Small intestine (tissue), 7 donors: ENCODE data around the gene SCNN1A. TPM values are rescaled to one million over a fixed set of nuclear protein-coding genes. Genes with fewer than 3 reads are reported as not detected.

ENCODE experiments used
- DNase-seq, 2 donors: peaks; one replicate each; pipeline versions ENCODE4 v3.0.0 to v3.0.0-alpha.2; 2013
- FAIRE-seq: peaks from 2 replicates; lab custom pipeline; 2012; peaks lifted over from hg19 to GRCh38; lab: Jason Lieb, UNC
- H3K27ac ChIP-seq, 3 donors: one replicate each; pipeline ENCODE4 v1.5.1; 2013; ENCODE audit warnings: low read length in 2 of 3, mild to moderate bottlenecking in 2 of 3, control low read depth in 1 of 3, inconsistent platforms in 1 of 3, low read depth in 1 of 3, moderate library complexity in 1 of 3
- H3K27me3 ChIP-seq, 3 donors: one replicate each; pipeline ENCODE4 v1.6.1; 2013; ENCODE audit warnings: low read length in 3 of 3, inconsistent platforms in 1 of 3; ENCODE audit not compliant: control insufficient read depth in 3 of 3, insufficient read depth in 3 of 3
- H3K36me3 ChIP-seq, 3 donors: one replicate each; pipeline ENCODE4 v1.6.1; 2013; ENCODE audit warnings: low read length in 3 of 3, inconsistent platforms in 1 of 3, low read depth in 1 of 3, mild to moderate bottlenecking in 1 of 3, moderate library complexity in 1 of 3; ENCODE audit not compliant: control insufficient read depth in 3 of 3, insufficient read depth in 2 of 3
- H3K4me1 ChIP-seq, 3 donors: one replicate each; pipeline ENCODE4 v1.6.1; 2013; ENCODE audit warnings: low read length in 2 of 3, inconsistent platforms in 1 of 3, low read depth in 1 of 3, mild to moderate bottlenecking in 1 of 3, moderate library complexity in 1 of 3; ENCODE audit not compliant: control insufficient read depth in 3 of 3, insufficient read depth in 2 of 3
- H3K4me3 ChIP-seq, 3 donors: one replicate each; pipeline ENCODE4 v1.5.1; 2013; ENCODE audit warnings: low read length in 3 of 3, control low read depth in 1 of 3, inconsistent platforms in 1 of 3, low read depth in 1 of 3, mild to moderate bottlenecking in 1 of 3, moderate library complexity in 1 of 3
- H3K9me3 ChIP-seq, 2 donors: one replicate each; pipeline ENCODE4 v1.6.1; 2013; ENCODE audit warnings: low read depth in 1 of 2, low read length in 1 of 2; ENCODE audit not compliant: control insufficient read depth in 2 of 2, insufficient read depth in 1 of 2
- WGBS, 3 donors: extraction: QIAGEN DNeasy Blood & Tissue Kit; methylation state at CpG; one replicate each; pipeline ENCODE4 v1.1.7; 2013; 5-methylcytosine and 5-hydroxymethylcytosine counted together
- polyA plus RNA-seq, 4 donors: library from polyadenylated mRNA; stranded (reverse) in 3 of 4; unstranded in 1 of 4; fragments of 200-250 nt in 3 of 4; fragments of 120-200 nt in 1 of 4; gene quantifications; one replicate each; pipeline versions ENCODE4 v1.2.1 to v1.2.3, GENCODE V29; 2013
- donor health status: healthy with polysubstance abuse.
- donor health status: control.
- donor health status: control.
- donor health status: Bipolar disorder and iron deficiency.
- donor health status: healthy.

The SCNN1A gene
- polyA plus RNA-seq, 4 donors = 12.3 to 47.1 (median 16.6) TPM

- Histone ChIP-seq H3K36me3 (peaks cover 0 to 66% (median 11%) of the 10 kb centered on the region in 3 donors), H3K27ac (peak overlapping the region; percentile 97 to 100 (median 98)), H3K9me3 (no peaks in the 10 kb centered on the region), H3K4me1 (peaks cover 5 to 72% (median 10%) of the 10 kb centered on the region in 3 donors), H3K27me3 (no peaks in the 10 kb centered on the region), H3K4me3 (peak overlapping the region in 1 of 3 donors; percentile 96)
- peak in 1 of 2 donors; percentile 29 for DNase-seq
- WGBS, 3 donors = 38 to 61% (median 54%) methylated on average over 12 of the region's 12 CpGs
- no peak for FAIRE-seq
Observed at GRCh38 chr12:6337958-6338433, 37.4 kb downstream of the SCNN1A start.

GRCh38 chr12:6336889-6337853 lies 38.2 kb downstream of the SCNN1A start:
- Histone ChIP-seq H3K27me3 (no peaks in the 10 kb centered on the region), H3K27ac (peak overlapping the region; percentile 97 to 100 (median 98)), H3K4me3 (peak overlapping the region; percentile 20 to 96 (median 38)), H3K9me3 (no peaks in the 10 kb centered on the region), H3K4me1 (peaks cover 2 to 64% (median 5%) of the 10 kb centered on the region in 3 donors), H3K36me3 (peaks cover 0 to 74% (median 14%) of the 10 kb centered on the region in 3 donors)
- 19 to 24% (median 19%) methylated on average over 15 of the region's 15 CpGs for WGBS, 3 donors
- no peak for FAIRE-seq
- DNase-seq = peak; percentile 31 to 70

- no peak for FAIRE-seq
- H3K4me1 ChIP-seq = peaks cover 2 to 64% (median 4%) of the 10 kb centered on the region in 3 donors
- 3 to 8% (median 4%) methylated on average over 12 of the region's 12 CpGs for WGBS, 3 donors
- peaks cover 3 to 83% (median 17%) of the 10 kb centered on the region in 3 donors for H3K36me3 ChIP-seq
- DNase-seq = peak; percentile 95 to 99
- peak overlapping the region; percentile 97 to 100 (median 98) for H3K27ac ChIP-seq
- no peaks in the 10 kb centered on the region for H3K27me3 ChIP-seq
- H3K4me3 ChIP-seq = peak overlapping the region; percentile 20 to 96 (median 38)
- H3K9me3 ChIP-seq = no peaks in the 10 kb centered on the region
Observed at GRCh38 chr12:6336079-6336888, 39.1 kb downstream of the SCNN1A start.

GRCh38 chr12:6335451-6336078 lies 39.8 kb downstream of the SCNN1A start:
- H3K4me3 ChIP-seq = peak overlapping the region in 2 of 3 donors; percentile 38 to 96
- FAIRE-seq (no peak), DNase-seq (peak; percentile 88 to 91)
- H3K36me3 ChIP-seq = peaks cover 5 to 84% (median 21%) of the 10 kb centered on the region in 3 donors
- peaks cover 2 to 70% (median 4%) of the 10 kb centered on the region in 3 donors for H3K4me1 ChIP-seq
- no peaks in the 10 kb centered on the region for H3K9me3 ChIP-seq
- WGBS, 3 donors = 0 to 1% (median 0%) methylated on average over 11 of the region's 11 CpGs
- peak overlapping the region; percentile 97 to 100 (median 98) for H3K27ac ChIP-seq
- H3K27me3 ChIP-seq = no peaks in the 10 kb centered on the region

- peak overlapping the region in 2 of 3 donors; percentile 36 to 38 for H3K4me3 ChIP-seq
- WGBS, 3 donors = 11 to 27% (median 21%) methylated on average over 13 of the region's 13 CpGs
- peaks cover 8 to 85% (median 27%) of the 10 kb centered on the region in 3 donors for H3K36me3 ChIP-seq
Observed at GRCh38 chr12:6334940-6335450, 40.4 kb downstream of the SCNN1A start.

GRCh38 chr12:6334359-6334758 lies 41.0 kb downstream of the SCNN1A start:
- 55 to 59% (median 57%) methylated on average over 5 of the region's 5 CpGs for WGBS, 3 donors
- H3K27ac ChIP-seq = peak overlapping the region; percentile 87 to 98 (median 97)
- H3K36me3 ChIP-seq = peaks cover 14 to 90% (median 33%) of the 10 kb centered on the region in 3 donors
- no peaks in the 10 kb centered on the region for H3K9me3 ChIP-seq
- no peak for FAIRE-seq
- H3K4me1 ChIP-seq = peaks cover 2 to 65% (median 4%) of the 10 kb centered on the region in 3 donors
- no peaks in the 10 kb centered on the region for H3K27me3 ChIP-seq
- no peak overlapping the region for H3K4me3 ChIP-seq
- DNase-seq = no peak

More at GRCh38 chr12:6334940-6335450, 40.4 kb downstream of the SCNN1A start:
- H3K27me3 ChIP-seq = no peaks in the 10 kb centered on the region
- no peaks in the 10 kb centered on the region for H3K9me3 ChIP-seq
- FAIRE-seq (no peak), DNase-seq (peak in 1 of 2 donors; percentile 56)
- peak overlapping the region; percentile 87 to 98 (median 97) for H3K27ac ChIP-seq
- H3K4me1 ChIP-seq = peaks cover 2 to 70% (median 4%) of the 10 kb centered on the region in 3 donors

GRCh38 chr12:6333566-6333965 lies 41.8 kb downstream of the SCNN1A start:
- DNase-seq = no peak
- Histone ChIP-seq H3K4me3 (no peak overlapping the region), H3K9me3 (no peaks in the 10 kb centered on the region), H3K4me1 (peaks cover 2 to 58% (median 4%) of the 10 kb centered on the region in 3 donors), H3K36me3 (peaks cover 19 to 91% (median 37%) of the 10 kb centered on the region in 3 donors), H3K27ac (peak overlapping the region in 2 of 3 donors; percentile 47 to 97), H3K27me3 (no peaks in the 10 kb centered on the region)
- FAIRE-seq = no peak
- 71 to 86% (median 83%) methylated on average over 9 of the region's 9 CpGs for WGBS, 3 donors
